ENCODE results near the gene LHFPL2.
"Not testable (repeated sequence)": the region's sequence is repeated elsewhere in the genome, so short reads cannot be mapped to it uniquely, and the experiment has no call there.

LHFPL2 gene

GRCh38 chr5:78497573-78498533 lies 150.7 kb downstream of the LHFPL2 start:
- DNase-seq, result peak; percentile 68

DNA sequence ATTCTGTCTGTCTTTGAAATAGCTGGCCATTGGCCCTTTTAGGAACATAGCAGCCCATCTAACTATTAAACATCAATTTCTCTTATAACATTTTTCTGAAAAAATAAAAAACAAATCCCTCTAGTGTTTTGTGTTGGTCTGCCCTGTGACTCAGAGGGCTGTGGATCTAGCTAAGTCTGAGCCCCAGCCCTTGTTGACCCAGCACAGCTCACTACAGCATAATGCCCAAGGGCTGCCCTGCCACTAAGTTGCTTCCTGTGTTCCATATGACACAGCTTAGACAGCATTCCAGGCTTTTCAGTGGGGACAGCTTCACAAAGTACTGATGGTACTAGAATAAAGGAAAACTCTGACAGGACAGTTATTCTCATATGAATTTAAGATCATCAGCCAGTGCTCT lies 152.2 kb downstream of the LHFPL2 start:
- no peak for DNase-seq

DNA sequence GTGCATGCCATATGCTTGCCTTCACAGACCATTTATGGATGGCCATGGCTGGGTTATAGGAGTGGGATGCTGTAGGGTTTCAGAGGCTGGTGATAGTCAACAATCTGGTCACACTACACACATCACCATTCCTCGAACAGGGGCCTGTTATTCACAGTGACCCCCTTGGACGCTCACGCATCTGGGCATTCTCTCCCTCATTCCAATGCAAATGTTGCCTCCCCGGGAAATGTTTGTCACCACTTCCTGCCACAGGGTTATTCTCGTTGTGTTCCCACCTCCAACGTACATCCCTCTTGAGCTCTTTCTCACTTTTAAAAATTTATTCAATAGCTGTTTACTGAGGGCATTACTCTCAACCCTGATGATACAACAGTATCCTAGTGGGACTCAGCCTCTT lies 152.8 kb downstream of the LHFPL2 start:
- no peak for DNase-seq

- no peak for DNase-seq
Measured at GRCh38 chr5:78492650-78493049, 155.9 kb downstream of the LHFPL2 start.

DNA sequence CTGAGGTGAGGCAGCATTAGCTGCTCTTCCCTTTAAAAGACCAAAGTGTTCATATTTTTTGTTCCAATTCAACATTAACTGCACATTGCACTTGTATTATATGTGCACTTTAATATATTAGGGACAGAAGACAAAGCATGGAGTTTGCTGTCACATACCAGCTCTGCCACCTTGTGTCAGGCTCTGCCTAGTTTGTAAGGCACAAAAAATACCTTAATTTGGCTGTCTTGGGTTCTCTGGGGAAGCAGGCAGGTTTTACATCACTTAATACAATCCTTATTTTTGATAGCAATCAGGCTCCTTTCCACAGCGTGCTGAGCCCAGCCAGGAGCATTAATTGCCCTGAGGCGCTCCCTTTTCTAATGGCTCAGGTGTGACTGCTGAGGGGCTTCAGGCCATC lies 156.3 kb downstream of the LHFPL2 start:
- no peak for DNase-seq

DNA sequence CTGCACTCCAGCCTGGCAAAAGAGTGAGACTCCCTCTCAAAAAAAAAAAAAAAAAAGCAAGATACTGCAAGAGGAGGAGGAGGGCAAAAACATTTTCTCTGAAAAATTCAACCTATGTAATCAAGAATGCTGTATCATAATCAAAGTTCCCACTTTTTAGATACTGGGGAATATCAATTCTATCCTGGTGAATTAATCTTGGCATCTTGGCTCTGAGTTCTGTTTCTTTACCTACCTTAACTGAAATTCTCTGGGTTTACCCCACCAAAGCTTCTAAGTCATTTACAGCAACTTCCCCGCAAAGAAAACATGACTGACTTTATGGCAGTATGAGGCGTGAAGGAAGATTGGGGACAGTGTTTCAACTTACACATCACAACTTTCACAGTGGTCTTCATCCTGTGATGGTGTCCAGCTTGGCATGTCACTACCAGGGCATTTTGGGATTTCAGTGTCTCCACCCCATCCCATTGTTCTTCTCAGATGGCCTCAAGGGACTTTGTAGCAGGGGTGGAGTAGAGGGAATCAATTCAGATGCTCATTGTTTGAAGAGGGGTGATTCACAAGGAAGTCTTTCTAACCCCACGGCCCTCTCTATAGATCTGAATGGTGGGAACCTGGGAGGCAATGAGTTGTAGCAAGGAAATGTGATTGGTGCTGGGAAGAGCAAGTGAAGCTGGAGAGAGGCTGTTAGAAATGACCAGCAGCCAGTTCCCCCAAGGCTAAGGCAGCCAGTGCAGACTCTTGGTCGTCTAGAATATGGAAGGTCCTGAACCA lies 157.7 kb downstream of the LHFPL2 start:
- DNase-seq, result no peak

DNA sequence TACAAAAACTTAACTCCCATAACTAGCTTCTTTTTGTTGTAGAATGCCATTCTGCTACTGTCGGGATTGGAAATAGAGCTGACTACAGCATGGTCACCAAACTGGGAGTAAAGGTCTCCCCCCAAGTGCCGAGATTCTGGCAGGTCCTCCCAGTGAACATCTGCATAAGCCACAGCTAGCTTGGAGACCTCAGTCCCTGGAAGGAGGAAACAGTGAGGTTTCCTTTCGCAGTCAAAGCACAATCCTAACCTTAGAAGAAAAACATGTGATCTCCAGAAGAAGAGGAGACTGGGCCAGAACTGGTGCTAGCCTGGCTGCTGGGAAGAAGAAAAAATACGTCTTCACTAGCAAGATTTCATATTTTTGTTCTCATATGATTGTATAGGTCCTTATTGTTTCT lies 160.7 kb downstream of the LHFPL2 start:
- DNase-seq, result no peak

- no peak for DNase-seq
Measured at GRCh38 chr5:78486218-78486617, 162.4 kb downstream of the LHFPL2 start.

- no peak for DNase-seq
Measured at GRCh38 chr5:78483809-78484521, 164.6 kb downstream of the LHFPL2 start.

DNA sequence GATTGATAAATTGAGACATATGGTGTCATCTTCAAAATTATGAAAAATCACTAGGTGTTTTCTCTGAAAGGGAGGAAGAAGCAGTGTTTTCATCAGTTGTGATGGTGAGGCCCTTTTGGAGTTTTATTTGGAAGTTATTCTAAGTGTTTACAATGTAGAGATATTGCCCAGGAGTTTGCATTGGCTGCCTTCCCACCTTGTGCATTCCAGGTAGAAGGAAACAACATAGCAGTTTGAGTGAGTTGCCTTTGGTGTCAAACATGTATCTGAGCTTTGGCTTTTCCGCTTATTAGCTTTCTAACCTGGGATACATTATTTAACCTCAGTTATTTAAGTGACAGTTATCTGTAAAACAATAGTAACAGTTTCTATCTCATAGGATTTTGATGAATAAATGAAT lies 165.6 kb downstream of the LHFPL2 start:
- DNase-seq, result no peak

GRCh38 chr5:78476795-78477194 lies 171.8 kb downstream of the LHFPL2 start:
- no peak for DNase-seq

- no peak for DNase-seq
Measured at GRCh38 chr5:78475370-78475769, 173.2 kb downstream of the LHFPL2 start.

DNA sequence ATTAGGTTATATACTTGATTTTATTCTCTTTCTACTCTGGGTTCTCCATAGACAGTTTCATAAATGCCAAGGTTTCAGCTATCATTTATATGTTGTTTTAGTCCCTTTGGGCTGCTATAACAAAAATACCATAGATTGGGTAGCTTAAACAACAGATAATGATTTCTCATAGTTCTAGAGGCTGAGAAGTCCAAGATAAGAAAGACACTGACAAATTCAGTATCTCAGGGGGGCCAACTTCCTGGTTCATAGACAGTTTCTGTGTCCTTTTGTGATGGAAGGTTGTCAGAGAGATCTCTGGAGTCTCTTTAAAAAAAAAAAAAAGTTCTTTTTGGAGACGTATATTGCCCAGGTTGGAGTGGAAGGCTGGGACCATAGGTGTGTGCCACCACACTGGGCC lies 174.8 kb downstream of the LHFPL2 start:
- no peak for DNase-seq

DNA sequence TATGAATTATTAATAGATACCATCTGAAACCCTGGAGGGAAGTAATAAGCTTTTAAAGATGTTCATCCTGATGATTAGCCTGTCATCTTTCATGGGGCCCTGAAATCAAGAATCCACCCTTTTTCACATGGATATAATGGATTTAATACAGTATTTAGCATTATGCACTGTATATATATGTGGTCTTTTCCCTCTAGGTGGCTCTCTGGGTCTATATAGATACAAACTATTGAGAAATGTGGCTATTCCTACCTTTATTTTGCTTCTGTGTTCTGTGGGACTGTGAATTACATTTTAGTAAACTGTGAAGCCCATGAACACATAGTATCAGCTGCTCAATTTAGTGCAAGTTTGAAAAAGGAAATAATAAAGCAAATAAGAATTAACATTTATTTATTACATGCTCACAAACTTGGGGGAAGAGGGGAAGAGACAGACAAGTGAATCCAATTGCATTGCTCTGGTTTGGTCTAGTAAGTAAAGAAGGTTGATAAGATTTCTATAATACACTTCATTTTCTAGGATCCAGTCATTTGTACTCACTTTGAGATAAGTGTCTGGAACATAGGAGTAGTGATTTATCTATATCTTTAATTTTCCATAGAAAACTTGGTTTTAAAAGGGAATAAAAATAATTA lies 176.0 kb downstream of the LHFPL2 start:
- no peak for DNase-seq

DNA sequence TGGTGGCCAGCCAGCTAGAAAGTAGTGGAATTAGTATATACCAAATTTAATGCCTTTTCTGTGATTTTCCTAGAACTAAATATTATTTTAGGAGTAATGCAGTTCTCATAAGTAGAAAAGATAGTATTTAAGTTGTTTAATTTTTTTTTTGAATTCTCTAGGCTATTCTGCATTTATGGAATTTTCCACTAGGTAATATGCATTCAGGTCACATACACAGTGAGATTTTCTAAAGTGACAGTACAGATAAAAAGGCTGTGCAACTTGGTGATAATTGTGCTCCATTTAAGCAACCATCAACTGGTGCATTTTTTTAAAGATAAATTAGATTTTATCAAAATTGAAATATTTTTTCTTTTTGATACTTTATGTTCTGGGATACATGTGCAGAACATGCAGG lies 176.7 kb downstream of the LHFPL2 start:
- DNase-seq, result no peak

DNA sequence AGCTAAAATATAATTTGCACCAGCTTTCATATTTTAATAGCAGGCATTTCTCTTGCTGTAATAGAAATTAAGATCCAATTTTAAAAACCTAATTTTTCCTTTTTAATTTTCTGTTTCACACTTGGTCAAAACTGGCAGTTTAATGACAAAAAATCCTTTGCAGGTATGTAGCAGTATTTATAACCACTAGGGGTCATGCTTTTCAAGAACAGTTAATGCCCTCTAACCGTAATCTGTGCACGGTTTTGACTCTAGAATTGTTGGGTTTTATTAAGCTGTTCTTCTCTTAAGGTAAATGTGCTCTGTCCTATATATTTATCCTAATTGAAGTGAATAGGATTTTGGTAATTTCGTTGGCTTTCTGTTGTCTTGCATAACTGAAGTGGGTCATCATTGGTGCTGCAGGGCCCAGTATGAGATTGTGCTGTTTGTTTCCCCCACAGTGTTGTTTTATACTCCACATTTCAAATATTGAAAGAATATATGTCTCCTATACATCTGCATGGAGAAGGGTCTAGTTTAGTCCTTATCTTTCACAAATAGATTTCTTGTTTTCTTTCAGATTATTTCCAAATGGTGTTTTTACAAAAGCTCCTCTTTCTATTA lies 180.7 kb downstream of the LHFPL2 start:
- DNase-seq, result peak; percentile 50

GRCh38 chr5:78467140-78467539 lies 181.4 kb downstream of the LHFPL2 start:
- no peak for DNase-seq

GRCh38 chr5:78458843-78459242 lies 189.7 kb downstream of the LHFPL2 start:
- no peak for DNase-seq

GRCh38 chr5:78457507-78457906 lies 191.1 kb downstream of the LHFPL2 start:
- not testable (repeated sequence) for DNase-seq

- no peak for DNase-seq
Measured at GRCh38 chr5:78449103-78449502, 199.5 kb downstream of the LHFPL2 start.

DNA sequence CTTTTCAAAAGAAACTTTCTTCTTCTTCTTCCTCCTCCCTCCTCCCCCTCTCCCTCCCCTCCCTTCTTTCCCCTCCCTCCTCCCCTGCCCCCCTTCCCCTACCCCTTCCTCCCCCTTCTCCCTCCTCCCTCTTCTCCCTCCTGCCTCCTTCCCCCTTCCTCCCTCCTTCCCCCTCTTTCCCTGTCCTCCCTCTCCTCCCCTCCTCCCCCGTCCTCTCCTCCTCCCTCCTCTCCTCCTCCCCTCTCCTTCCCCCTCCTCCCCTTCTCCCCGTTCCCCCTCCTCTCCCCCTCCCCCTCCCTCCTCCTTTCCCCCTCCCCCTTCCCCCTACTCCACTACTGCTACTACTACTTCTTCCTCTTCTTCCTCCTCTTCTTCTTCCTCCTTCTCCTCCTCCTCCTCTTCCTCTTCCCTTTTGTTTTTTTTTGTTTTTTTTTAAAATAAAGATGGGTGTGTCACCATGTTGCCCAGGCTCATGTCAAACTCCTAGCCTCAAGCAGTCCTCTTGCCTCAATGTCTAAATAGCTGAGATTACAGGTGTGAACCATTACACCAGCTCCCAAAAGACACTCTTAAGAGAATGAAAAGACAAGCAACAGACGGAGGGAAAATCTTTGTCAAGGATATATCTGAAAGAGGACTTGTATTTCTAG lies 200.7 kb downstream of the LHFPL2 start:
- no peak for DNase-seq
